OCI-LY7 (cell line): ENCODE measurements around the gene OTP.

Experiments
- EZH2phosphoT487 ChIP-seq: fragments of 200-600 bp; sonication (generic); IDR thresholded peaks from 2 replicates; pipeline ENCODE4 v1.6.1; 2018; ENCODE audit warnings: low read depth, borderline replicate concordance, mild to moderate bottlenecking, mixed run types, antibody characterized with exemption, low read length, moderate library complexity, mixed read lengths
- TF ChIP-seq, protein P1 (sequence below): fragments of 200-600 bp; sonication (generic); conservative IDR thresholded peaks from 2 replicates; pipeline ENCODE4 v1.5.1; 2014; ENCODE audit warnings: mild to moderate bottlenecking, antibody characterized with exemption, low read length, moderate library complexity, mixed read lengths

DNA sequence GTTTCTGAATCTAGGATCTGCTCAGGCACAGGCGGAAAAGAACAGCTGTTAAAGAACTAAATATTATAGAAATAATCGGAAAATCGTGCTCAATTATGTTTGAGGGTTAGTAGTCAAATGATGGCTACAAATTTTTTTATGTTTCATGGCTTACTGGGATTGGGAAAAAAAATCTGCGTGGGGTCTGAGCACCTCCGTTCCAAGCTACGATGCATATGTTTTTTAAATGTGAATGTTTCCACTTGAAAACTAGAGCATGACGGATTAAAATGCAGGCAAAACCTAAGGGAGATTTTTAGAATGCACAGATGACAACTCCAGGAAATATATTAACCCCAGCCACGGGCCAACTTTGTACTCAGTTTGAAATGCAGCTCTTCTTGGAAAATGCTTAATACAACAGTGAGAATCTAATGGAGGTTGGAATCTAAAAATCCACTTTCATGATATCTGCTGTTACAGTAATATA lies 5.3 kb downstream of the OTP start:
- TF ChIP-seq, protein P1, sequence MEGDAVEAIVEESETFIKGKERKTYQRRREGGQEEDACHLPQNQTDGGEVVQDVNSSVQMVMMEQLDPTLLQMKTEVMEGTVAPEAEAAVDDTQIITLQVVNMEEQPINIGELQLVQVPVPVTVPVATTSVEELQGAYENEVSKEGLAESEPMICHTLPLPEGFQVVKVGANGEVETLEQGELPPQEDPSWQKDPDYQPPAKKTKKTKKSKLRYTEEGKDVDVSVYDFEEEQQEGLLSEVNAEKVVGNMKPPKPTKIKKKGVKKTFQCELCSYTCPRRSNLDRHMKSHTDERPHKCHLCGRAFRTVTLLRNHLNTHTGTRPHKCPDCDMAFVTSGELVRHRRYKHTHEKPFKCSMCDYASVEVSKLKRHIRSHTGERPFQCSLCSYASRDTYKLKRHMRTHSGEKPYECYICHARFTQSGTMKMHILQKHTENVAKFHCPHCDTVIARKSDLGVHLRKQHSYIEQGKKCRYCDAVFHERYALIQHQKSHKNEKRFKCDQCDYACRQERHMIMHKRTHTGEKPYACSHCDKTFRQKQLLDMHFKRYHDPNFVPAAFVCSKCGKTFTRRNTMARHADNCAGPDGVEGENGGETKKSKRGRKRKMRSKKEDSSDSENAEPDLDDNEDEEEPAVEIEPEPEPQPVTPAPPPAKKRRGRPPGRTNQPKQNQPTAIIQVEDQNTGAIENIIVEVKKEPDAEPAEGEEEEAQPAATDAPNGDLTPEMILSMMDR, result no peak
- TF ChIP-seq EZH2phosphoT487, result no peak
